Endodermal cell (in vitro differentiated cells): ENCODE results near the gene SYNE2. TPM values are rescaled to one million over a fixed set of nuclear protein-coding genes. Genes with fewer than 3 reads are reported as not detected.

Source experiments
- DNase-seq: peaks from one replicate; pipeline ENCODE4 v3.0.0-alpha.2; 2017
- H3K27ac ChIP-seq: 2 replicates; pipeline ENCODE4 v1.5.1; 2013; ENCODE audit warnings: mild to moderate bottlenecking, low read depth, low read length, moderate library complexity
- H3K27me3 ChIP-seq: 2 replicates; pipeline ENCODE4 v1.6.1; 2013; ENCODE audit warnings: mild to moderate bottlenecking, low read length, moderate library complexity; ENCODE audit not compliant: insufficient read depth, control insufficient read depth, poor library complexity, severe bottlenecking
- H3K36me3 ChIP-seq: 2 replicates; pipeline ENCODE4 v1.7.0; 2013; ENCODE audit warnings: mild to moderate bottlenecking, low read length, moderate library complexity; ENCODE audit not compliant: control insufficient read depth, insufficient read depth
- H3K4me1 ChIP-seq: one replicate; pipeline ENCODE4 v1.7.0; 2013; ENCODE audit warnings: low read length; ENCODE audit not compliant: control insufficient read depth, insufficient read depth
- H3K4me3 ChIP-seq: 2 replicates; pipeline ENCODE4 v1.5.1; 2013; ENCODE audit warnings: mild to moderate bottlenecking, low read length, moderate library complexity
- H3K9ac ChIP-seq: 2 replicates; pipeline ENCODE4 v1.6.1; 2013; ENCODE audit warnings: mild to moderate bottlenecking, low read length, moderate library complexity; ENCODE audit not compliant: poor library complexity, severe bottlenecking; ENCODE audit errors: extremely low read depth
- H3K9me3 ChIP-seq: 2 replicates; pipeline ENCODE4 v1.6.1; 2013; ENCODE audit warnings: mild to moderate bottlenecking, low read length, moderate library complexity; ENCODE audit not compliant: control insufficient read depth
- H3K27ac Mint-ChIP-seq: 2 replicates; pipeline ENCODE4 v1.8.0; 2020; ENCODE audit warnings: mixed read lengths
- H3K27me3 Mint-ChIP-seq: 2 replicates; pipeline ENCODE4 v1.8.0; 2021; ENCODE audit warnings: mild to moderate bottlenecking, mixed read lengths; ENCODE audit not compliant: insufficient read depth
- H3K36me3 Mint-ChIP-seq: 2 replicates; pipeline ENCODE4 v1.8.0; 2020; ENCODE audit warnings: low read depth, mixed read lengths
- H3K4me1 Mint-ChIP-seq: 2 replicates; pipeline ENCODE4 v1.8.0; 2020; ENCODE audit warnings: mixed read lengths
- H3K4me3 Mint-ChIP-seq: 2 replicates; pipeline ENCODE4 v1.8.0; 2020; ENCODE audit warnings: mild to moderate bottlenecking, moderate library complexity, mixed read lengths
- H3K9me3 Mint-ChIP-seq: 2 replicates; pipeline ENCODE4 v1.8.0; 2020; ENCODE audit warnings: mild to moderate bottlenecking, mixed read lengths
- WGBS, 2 experiments: methylation state at CpG; one replicate each; pipeline versions ENCODE4 v1.1.5 to v1.1.7; 2013; ENCODE audit warnings: missing lambda C conversion rate in 2 of 2, mixed read lengths in 1 of 2; ENCODE audit not compliant: insufficient coverage in 1 of 2, insufficient read length in 1 of 2; 5-methylcytosine and 5-hydroxymethylcytosine counted together
- total RNA-seq, 2 donors: library from RNA; stranded (reverse); fragmentation: NEBNext Ultra II Directional in 1 of 2; extraction: Animal tissue kit (Norgen Biotek cat#: 25700) in 1 of 2; gene quantifications; 2 replicates in 1 of 2; 3 replicates in 1 of 2; pipeline ENCODE4 v1.2.1, GENCODE V29; 2021
- TF ChIP-seq, protein P1 (sequence below): fragments of 200-600 bp; sonication (generic); conservative IDR thresholded peaks from 2 replicates; pipeline ENCODE4 v1.5.0; 2021; ENCODE audit warnings: antibody characterized with exemption, mild to moderate bottlenecking

The SYNE2 gene
- total RNA-seq, 2 donors from 2014 or later, result 65.8 to 70.0 TPM

DNA sequence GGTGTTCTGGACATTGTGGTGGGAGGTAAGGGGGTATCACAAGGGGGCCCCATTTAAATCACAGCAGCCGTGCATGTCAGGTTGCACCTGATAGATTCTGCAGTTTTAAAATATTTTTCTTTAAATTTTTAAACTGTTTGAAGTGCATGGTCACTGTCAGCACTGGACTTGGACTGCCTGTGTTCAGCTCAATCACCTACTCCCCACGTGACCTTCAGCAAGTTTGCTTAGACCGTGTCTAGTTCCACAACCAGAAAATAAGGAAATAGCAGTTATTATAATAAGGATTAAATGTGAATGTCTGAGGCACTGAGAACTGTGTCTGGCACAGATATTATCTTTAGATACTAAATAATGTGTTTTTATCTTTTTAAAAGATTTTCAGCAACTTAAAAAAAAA lies 376.7 kb downstream of the SYNE2 start:
- Histone ChIP-seq H3K9me3 (no peaks in the 10 kb centered on the region), H3K27ac (no peak overlapping the region), H3K4me1 (no peaks in the 10 kb centered on the region), H3K27me3 (no peaks in the 10 kb centered on the region), H3K4me3 (no peak overlapping the region), H3K36me3 (peaks cover 55% of the 10 kb centered on the region), H3K9ac (no peak overlapping the region)
- no peak overlapping the region for H3K27ac Mint-ChIP-seq
- H3K36me3 Mint-ChIP-seq, result peaks cover 43% of the 10 kb centered on the region
- no peaks in the 10 kb centered on the region for H3K9me3 Mint-ChIP-seq
- DNase-seq, result no peak
- H3K4me1 Mint-ChIP-seq, result peaks cover 6% of the 10 kb centered on the region
- no peak overlapping the region for H3K4me3 Mint-ChIP-seq
- H3K27me3 Mint-ChIP-seq, result no peaks in the 10 kb centered on the region
- 90 to 100% methylated on average over 1 to 3 of the region's 3 CpGs for WGBS, 2 experiments
- TF ChIP-seq, protein P1, sequence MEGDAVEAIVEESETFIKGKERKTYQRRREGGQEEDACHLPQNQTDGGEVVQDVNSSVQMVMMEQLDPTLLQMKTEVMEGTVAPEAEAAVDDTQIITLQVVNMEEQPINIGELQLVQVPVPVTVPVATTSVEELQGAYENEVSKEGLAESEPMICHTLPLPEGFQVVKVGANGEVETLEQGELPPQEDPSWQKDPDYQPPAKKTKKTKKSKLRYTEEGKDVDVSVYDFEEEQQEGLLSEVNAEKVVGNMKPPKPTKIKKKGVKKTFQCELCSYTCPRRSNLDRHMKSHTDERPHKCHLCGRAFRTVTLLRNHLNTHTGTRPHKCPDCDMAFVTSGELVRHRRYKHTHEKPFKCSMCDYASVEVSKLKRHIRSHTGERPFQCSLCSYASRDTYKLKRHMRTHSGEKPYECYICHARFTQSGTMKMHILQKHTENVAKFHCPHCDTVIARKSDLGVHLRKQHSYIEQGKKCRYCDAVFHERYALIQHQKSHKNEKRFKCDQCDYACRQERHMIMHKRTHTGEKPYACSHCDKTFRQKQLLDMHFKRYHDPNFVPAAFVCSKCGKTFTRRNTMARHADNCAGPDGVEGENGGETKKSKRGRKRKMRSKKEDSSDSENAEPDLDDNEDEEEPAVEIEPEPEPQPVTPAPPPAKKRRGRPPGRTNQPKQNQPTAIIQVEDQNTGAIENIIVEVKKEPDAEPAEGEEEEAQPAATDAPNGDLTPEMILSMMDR, result no peak

DNA sequence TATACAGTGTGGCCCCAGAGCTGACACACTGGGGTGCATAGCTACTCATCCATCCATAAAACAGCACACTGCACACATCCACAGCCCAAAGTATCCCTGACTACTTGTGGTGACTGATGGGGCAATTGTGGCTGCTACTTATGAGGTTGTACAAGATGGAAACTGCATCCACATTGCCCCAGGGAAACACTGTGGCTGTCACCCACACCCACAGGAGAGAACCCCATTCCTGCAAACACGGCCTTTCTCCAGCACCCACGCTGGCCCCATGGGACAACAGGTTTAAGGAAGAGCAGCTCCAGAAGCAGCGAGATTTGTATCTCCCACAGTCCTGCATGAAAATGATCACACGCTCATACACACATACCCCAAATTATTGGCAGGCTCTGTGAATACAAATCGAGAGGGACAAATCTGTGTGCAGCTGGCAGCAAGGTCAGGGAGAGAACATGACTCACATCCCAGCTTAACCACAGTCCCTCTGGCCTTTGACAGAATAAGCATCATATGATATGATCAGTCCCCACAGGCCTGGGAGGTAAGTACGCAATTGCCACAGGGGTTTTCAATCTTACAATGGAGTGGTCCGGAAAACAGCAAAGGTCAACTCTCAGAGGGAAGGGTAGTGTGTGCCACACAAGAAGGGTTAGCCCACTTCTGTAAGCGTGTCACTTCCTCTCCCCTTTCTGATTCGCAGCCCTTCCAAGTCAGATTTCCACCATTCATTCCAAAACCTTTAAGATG lies 379.5 kb downstream of the SYNE2 start:
- WGBS, 2 experiments, result 95 to 96% methylated on average over 6 to 8 of the region's 9 CpGs
- Mint-ChIP-seq H3K27me3 (no peaks in the 10 kb centered on the region), H3K36me3 (peaks cover 27% of the 10 kb centered on the region), H3K4me3 (no peak overlapping the region), H3K4me1 (peaks cover 6% of the 10 kb centered on the region), H3K27ac (no peak overlapping the region), H3K9me3 (no peaks in the 10 kb centered on the region)
- no peak overlapping the region for H3K27ac ChIP-seq
- H3K4me3 ChIP-seq, result no peak overlapping the region
- no peak for DNase-seq
- H3K9me3 ChIP-seq, result no peaks in the 10 kb centered on the region
- peaks cover 29% of the 10 kb centered on the region for H3K36me3 ChIP-seq
- TF ChIP-seq, protein P1, result no peak
- H3K27me3 ChIP-seq, result no peaks in the 10 kb centered on the region
- H3K4me1 ChIP-seq, result no peaks in the 10 kb centered on the region
- H3K9ac ChIP-seq, result no peak overlapping the region

DNA sequence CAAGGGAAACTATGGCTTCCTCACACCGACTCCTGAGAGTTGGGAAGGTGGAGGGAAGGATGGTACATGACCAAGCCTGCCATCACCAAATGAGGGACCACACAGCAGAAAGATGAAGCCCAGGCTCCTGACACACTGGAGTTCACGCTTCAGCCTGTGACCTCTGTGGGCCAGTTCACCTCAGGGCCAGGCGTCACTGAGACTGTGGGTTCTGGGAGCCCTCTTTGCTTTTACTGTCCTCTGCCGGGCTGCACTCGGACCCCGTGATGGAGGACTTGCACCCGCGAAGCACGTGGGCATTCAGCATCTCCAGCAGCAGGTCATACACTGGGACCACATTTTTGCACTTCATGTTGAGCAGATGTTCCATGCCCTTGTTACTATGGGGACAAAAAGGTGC lies 380.1 kb downstream of the SYNE2 start:
- H3K27me3 ChIP-seq, result no peaks in the 10 kb centered on the region
- no peak overlapping the region for H3K4me3 Mint-ChIP-seq
- peaks cover 20% of the 10 kb centered on the region for H3K36me3 Mint-ChIP-seq
- no peak overlapping the region for H3K27ac ChIP-seq
- H3K27ac Mint-ChIP-seq, result no peak overlapping the region
- H3K4me1 ChIP-seq, result no peaks in the 10 kb centered on the region
- no peak overlapping the region for H3K9ac ChIP-seq
- H3K36me3 ChIP-seq, result peaks cover 22% of the 10 kb centered on the region
- no peaks in the 10 kb centered on the region for H3K9me3 Mint-ChIP-seq
- H3K4me1 Mint-ChIP-seq, result peaks cover 6% of the 10 kb centered on the region
- no peaks in the 10 kb centered on the region for H3K9me3 ChIP-seq
- no peak for DNase-seq
- no peaks in the 10 kb centered on the region for H3K27me3 Mint-ChIP-seq
- H3K4me3 ChIP-seq, result no peak overlapping the region
- TF ChIP-seq, protein P1, result no peak
- WGBS, 2 experiments, result 93 to 100% methylated on average over 8 to 9 of the region's 9 CpGs
